ENCODE measurements around the gene PIK3CA. TPM values are rescaled to one million over a fixed set of nuclear protein-coding genes. Genes with fewer than 3 reads are reported as not detected.

PIK3CA gene
- total RNA-seq, 1 experiment from 2014 or later: 27.6 TPM

- Histone ChIP-seq H3K9me3 (ENCODE audit: control insufficient read depth, insufficient read depth, low read depth, low read length) (no peaks in the 10 kb centered on the region), H3K27me3 (ENCODE audit: control insufficient read depth, insufficient read depth, low read length) (no peaks in the 10 kb centered on the region), H3K36me3 (ENCODE audit: control insufficient read depth, insufficient read depth, low read length) (no peaks in the 10 kb centered on the region), H3K4me1 (ENCODE audit: control insufficient read depth, insufficient read depth, low read length) (peaks cover 8% of the 10 kb centered on the region; the same call in 1 of the 2 replicates), H3K4me3 (ENCODE audit: low read depth in 2 of 2, low read length in 2 of 2) (no peak overlapping the region), H3K27ac (ENCODE audit: low read length) (no peak overlapping the region)
- no TSS peak for BruUV-seq (replicated peaks)
- POLR2A ChIA-PET: no interaction called here
- DNase-seq (ENCODE audit: low read depth, low spot score): no peak
- no peak for TF ChIP-seq TCF7L2 (IDR thresholded peaks at IDR 0.05; ENCODE audit: low read depth, low read length)
- TF ChIP-seq POLR2AphosphoS5 (IDR thresholded peaks at IDR 0.05; ENCODE audit: low read depth, low read length): no peak
- no peak for TF ChIP-seq CTCF (IDR thresholded peaks at IDR 0.05)
- no peak for TF ChIP-seq REST (IDR thresholded peaks at IDR 0.05; ENCODE audit: insufficient read depth in 1 of 2, low read depth in 2 of 2, low read length in 1 of 2)
- TF ChIP-seq SIN3A (IDR thresholded peaks at IDR 0.05; ENCODE audit: borderline replicate concordance, insufficient read depth, low read depth, low read length): no peak
- ATAC-seq: no peak
- CTCF ChIA-PET: no interaction called here
- in situ Hi-C loops (cut with HindIII; ENCODE audit: low pct_unique_long_range_greater_than_20kb, low sequenced_read_pairs) (no loop called here), intact Hi-C loops (cut with micrococcal nuclease; ENCODE audit: unreplicated experiment) (no loop called here)
Observed at GRCh38 chr3:179174898-179175297, 26.7 kb downstream of the PIK3CA start.

- no peak for ATAC-seq
- no TSS peak for BruUV-seq (replicated peaks)
Observed at GRCh38 chr3:179175358-179175757, 27.2 kb downstream of the PIK3CA start.

More at GRCh38 chr3:179175358-179175757, 27.2 kb downstream of the PIK3CA start:
- Histone ChIP-seq H3K4me1 (ENCODE audit: control insufficient read depth, insufficient read depth, low read length) (peaks cover 8% of the 10 kb centered on the region; the same call in 1 of the 2 replicates), H3K4me3 (ENCODE audit: low read depth in 2 of 2, low read length in 2 of 2) (no peak overlapping the region), H3K36me3 (ENCODE audit: control insufficient read depth, insufficient read depth, low read length) (no peaks in the 10 kb centered on the region), H3K27me3 (ENCODE audit: control insufficient read depth, insufficient read depth, low read length) (no peaks in the 10 kb centered on the region), H3K27ac (ENCODE audit: low read length) (no peak overlapping the region), H3K9me3 (ENCODE audit: control insufficient read depth, insufficient read depth, low read depth, low read length) (no peaks in the 10 kb centered on the region)
- in situ Hi-C loops (cut with HindIII; ENCODE audit: low pct_unique_long_range_greater_than_20kb, low sequenced_read_pairs): no loop called here
- no peak for DNase-seq (ENCODE audit: low read depth, low spot score)
- ChIA-PET CTCF (no interaction called here), POLR2A (interaction anchor here (0.7 kb wide), 1 partner anchor 18 kb away, joined by 10 read pairs; no protein-coding TSS in a partner anchor)
- intact Hi-C loops (cut with micrococcal nuclease; ENCODE audit: unreplicated experiment): no loop called here
- no peak for TF ChIP-seq CTCF (IDR thresholded peaks at IDR 0.05)
- TF ChIP-seq POLR2AphosphoS5 (IDR thresholded peaks at IDR 0.05; ENCODE audit: low read depth, low read length): no peak
- TF ChIP-seq SIN3A (IDR thresholded peaks at IDR 0.05; ENCODE audit: borderline replicate concordance, insufficient read depth, low read depth, low read length): no peak
- no peak for TF ChIP-seq TCF7L2 (IDR thresholded peaks at IDR 0.05; ENCODE audit: low read depth, low read length)
- TF ChIP-seq REST (IDR thresholded peaks at IDR 0.05; ENCODE audit: insufficient read depth in 1 of 2, low read depth in 2 of 2, low read length in 1 of 2): no peak
